Adrenal gland (tissue), 5 donors: ENCODE measurements around the gene TNFAIP8.

Experiments
- POLR2A ChIP-seq, 2 donors: fragments of 450-650 bp; IDR thresholded peaks; one replicate each; pipeline ENCODE4 v1.6.1; 2017; ENCODE audit warnings: antibody characterized with exemption in 2 of 2, mild to moderate bottlenecking in 2 of 2, moderate library complexity in 1 of 2
- TF ChIP-seq, protein P1 (sequence below), 6 experiments: fragments of 450-650 bp in 4 of 6; fragments of 200-600 bp in 2 of 6; sonication (generic) in 1 of 6; IDR thresholded peaks; 1 replicate in 5 of 6; 2 replicates in 1 of 6; pipeline versions ENCODE4 v1.5.1 to v1.8.0; 2016 to 2021; ENCODE audit warnings: antibody characterized with exemption in 6 of 6, mild to moderate bottlenecking in 2 of 6, moderate library complexity in 1 of 6
- donor health status: DM: no; HTN: no; CAD: no.

GRCh38 chr5:119412279-119413227 lies 56.7 kb downstream of the TNFAIP8 start:
- TF ChIP-seq, protein P1, sequence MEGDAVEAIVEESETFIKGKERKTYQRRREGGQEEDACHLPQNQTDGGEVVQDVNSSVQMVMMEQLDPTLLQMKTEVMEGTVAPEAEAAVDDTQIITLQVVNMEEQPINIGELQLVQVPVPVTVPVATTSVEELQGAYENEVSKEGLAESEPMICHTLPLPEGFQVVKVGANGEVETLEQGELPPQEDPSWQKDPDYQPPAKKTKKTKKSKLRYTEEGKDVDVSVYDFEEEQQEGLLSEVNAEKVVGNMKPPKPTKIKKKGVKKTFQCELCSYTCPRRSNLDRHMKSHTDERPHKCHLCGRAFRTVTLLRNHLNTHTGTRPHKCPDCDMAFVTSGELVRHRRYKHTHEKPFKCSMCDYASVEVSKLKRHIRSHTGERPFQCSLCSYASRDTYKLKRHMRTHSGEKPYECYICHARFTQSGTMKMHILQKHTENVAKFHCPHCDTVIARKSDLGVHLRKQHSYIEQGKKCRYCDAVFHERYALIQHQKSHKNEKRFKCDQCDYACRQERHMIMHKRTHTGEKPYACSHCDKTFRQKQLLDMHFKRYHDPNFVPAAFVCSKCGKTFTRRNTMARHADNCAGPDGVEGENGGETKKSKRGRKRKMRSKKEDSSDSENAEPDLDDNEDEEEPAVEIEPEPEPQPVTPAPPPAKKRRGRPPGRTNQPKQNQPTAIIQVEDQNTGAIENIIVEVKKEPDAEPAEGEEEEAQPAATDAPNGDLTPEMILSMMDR (IDR thresholded peaks at IDR 0.05) = no peak
- TF ChIP-seq POLR2A (IDR thresholded peaks at IDR 0.05) = no peak
